Caco-2 (cell line): Measurements from ENCODE around the gene ANO4. TPM values are rescaled to one million over a fixed set of nuclear protein-coding genes. Genes with fewer than 3 reads are reported as not detected.

Experiments
- BruUV-seq: library from RNA; stranded (reverse); fragments of 400-500 nt; replicated peaks from 2 replicates; lab custom pipeline; 2021; lab: Mats Ljungman, UMichigan
- CTCF ChIA-PET: fragments of 300-600 bp; sonication (Branson Sonifier 250); formaldehyde crosslinking; loops from one replicate; lab custom pipeline; 2022; ENCODE audit warnings: antibody characterized with exemption; lab: Charles Lee
- POLR2A ChIA-PET: fragments of 300-600 bp; sonication (Branson Sonifier 250); formaldehyde crosslinking; loops from one replicate; lab custom pipeline; 2022; ENCODE audit warnings: antibody characterized with exemption; lab: Charles Lee
- DNase-seq, 2 experiments: peaks; one replicate each; pipeline versions ENCODE4 v3.0.0 to v3.0.0-alpha.2; 2020 to 2022
- H3K27me3 ChIP-seq: replicated peaks from 2 replicates; pipeline ENCODE4 v1.6.0; 2011; ENCODE audit warnings: low read length; ENCODE audit not compliant: control insufficient read depth, insufficient read depth
- H3K36me3 ChIP-seq: 2 replicates; pipeline ENCODE4 v1.5.1; 2011; ENCODE audit warnings: low read length; ENCODE audit not compliant: control insufficient read depth, insufficient read depth
- H3K4me1 ChIP-seq: fragments of 250-450 bp; sonication (Bioruptor Pico); 2 replicates; pipeline ENCODE4 v1.5.1; 2020; ENCODE audit warnings: mild to moderate bottlenecking
- H3K4me3 ChIP-seq: 2 replicates; pipeline ENCODE4 v1.5.1; 2011; ENCODE audit warnings: low read depth, mild to moderate bottlenecking, control low read depth, low read length
- H3K9me3 ChIP-seq: fragments of 250-450 bp; sonication (Bioruptor Pico); 2 replicates; pipeline ENCODE4 v1.5.1; 2020; ENCODE audit warnings: mild to moderate bottlenecking, moderate library complexity
- H3K27ac Mint-ChIP-seq: one replicate; pipeline ENCODE4 v1.8.0; 2022; ENCODE audit warnings: mixed read lengths; ENCODE audit not compliant: unreplicated experiment
- H3K27me3 Mint-ChIP-seq: one replicate; pipeline ENCODE4 v1.8.0; 2022; ENCODE audit warnings: mixed read lengths; ENCODE audit not compliant: insufficient read depth, unreplicated experiment
- H3K36me3 Mint-ChIP-seq: one replicate; pipeline ENCODE4 v1.8.0; 2022; ENCODE audit warnings: mild to moderate bottlenecking, mixed read lengths; ENCODE audit not compliant: insufficient read depth, unreplicated experiment
- H3K4me1 Mint-ChIP-seq: one replicate; pipeline ENCODE4 v1.8.0; 2022; ENCODE audit warnings: low read depth, mixed read lengths; ENCODE audit not compliant: unreplicated experiment
- H3K4me3 Mint-ChIP-seq: one replicate; pipeline ENCODE4 v1.8.0; 2022; ENCODE audit warnings: mild to moderate bottlenecking, moderate library complexity, mixed read lengths; ENCODE audit not compliant: unreplicated experiment
- H3K9me3 Mint-ChIP-seq: one replicate; pipeline ENCODE4 v1.8.0; 2022; ENCODE audit warnings: mixed read lengths; ENCODE audit not compliant: unreplicated experiment
- intact Hi-C: fragments of 100-400 bp; cut with micrococcal nuclease; formaldehyde crosslinking; loops from one replicate; pipeline ENCODE4 v1.10.0; 2022; ENCODE audit not compliant: unreplicated experiment
- total RNA-seq: library from RNA; stranded (reverse); gene quantifications from 2 replicates; pipeline ENCODE4 v1.2.3, GENCODE V29; 2022
- TF ChIP-seq, protein P1 (sequence below), 2 experiments: fragments of 200-600 bp in 1 of 2; IDR thresholded peaks; 1 replicate in 1 of 2; 2 replicates in 1 of 2; pipeline versions ENCODE4 v1.5.1 to v1.8.0; 2011 to 2022; ENCODE audit warnings: antibody characterized with exemption in 1 of 2, control low read depth in 1 of 2, inconsistent platforms in 1 of 2, low read depth in 1 of 2, low read length in 1 of 2, mild to moderate bottlenecking in 1 of 2, moderate library complexity in 1 of 2; ENCODE audit not compliant: insufficient read depth in 1 of 2, severe bottlenecking in 1 of 2, unreplicated experiment in 1 of 2

Gene ANO4
- total RNA-seq, 1 experiment from 2014 or later: 0.09 TPM

DNA sequence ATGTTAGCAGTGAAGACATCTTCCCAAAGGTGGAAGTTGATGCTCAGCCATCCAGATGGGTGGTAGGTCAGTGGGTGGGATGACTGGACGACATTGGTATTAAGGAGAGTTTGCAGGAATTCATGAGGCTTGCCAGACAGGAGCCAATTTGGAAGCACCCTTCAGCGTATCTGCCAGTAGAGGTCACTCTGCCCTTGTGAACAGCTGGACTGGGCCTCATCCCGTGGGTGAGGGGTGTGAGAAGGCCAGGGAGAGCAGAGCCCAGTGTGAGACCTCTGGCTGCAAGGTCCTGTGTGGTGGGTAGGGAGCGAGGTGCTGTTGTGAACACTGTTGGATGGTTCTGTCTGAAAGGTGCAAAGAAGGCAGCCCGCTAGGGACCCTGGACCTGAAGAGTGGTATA lies 377.7 kb downstream of the ANO4 start:
- H3K9me3 Mint-ChIP-seq: peaks cover 15% of the 10 kb centered on the region
- CTCF ChIA-PET: no interaction called here
- H3K27me3 Mint-ChIP-seq: peaks cover 24% of the 10 kb centered on the region
- intact Hi-C loops: no loop called here
- no peak overlapping the region for H3K27ac Mint-ChIP-seq
- peak; percentile 16 to 36 for DNase-seq
- no peak overlapping the region for H3K4me3 Mint-ChIP-seq
- no peaks in the 10 kb centered on the region for H3K36me3 Mint-ChIP-seq
- no peaks in the 10 kb centered on the region for H3K4me1 ChIP-seq
- no peaks in the 10 kb centered on the region for H3K27me3 ChIP-seq
- BruUV-seq: no TSS peak
- POLR2A ChIA-PET: no interaction called here
- H3K9me3 ChIP-seq: peaks cover 9% of the 10 kb centered on the region; the same call in 1 of the 2 replicates
- no peak overlapping the region for H3K4me3 ChIP-seq
- TF ChIP-seq, protein P1, sequence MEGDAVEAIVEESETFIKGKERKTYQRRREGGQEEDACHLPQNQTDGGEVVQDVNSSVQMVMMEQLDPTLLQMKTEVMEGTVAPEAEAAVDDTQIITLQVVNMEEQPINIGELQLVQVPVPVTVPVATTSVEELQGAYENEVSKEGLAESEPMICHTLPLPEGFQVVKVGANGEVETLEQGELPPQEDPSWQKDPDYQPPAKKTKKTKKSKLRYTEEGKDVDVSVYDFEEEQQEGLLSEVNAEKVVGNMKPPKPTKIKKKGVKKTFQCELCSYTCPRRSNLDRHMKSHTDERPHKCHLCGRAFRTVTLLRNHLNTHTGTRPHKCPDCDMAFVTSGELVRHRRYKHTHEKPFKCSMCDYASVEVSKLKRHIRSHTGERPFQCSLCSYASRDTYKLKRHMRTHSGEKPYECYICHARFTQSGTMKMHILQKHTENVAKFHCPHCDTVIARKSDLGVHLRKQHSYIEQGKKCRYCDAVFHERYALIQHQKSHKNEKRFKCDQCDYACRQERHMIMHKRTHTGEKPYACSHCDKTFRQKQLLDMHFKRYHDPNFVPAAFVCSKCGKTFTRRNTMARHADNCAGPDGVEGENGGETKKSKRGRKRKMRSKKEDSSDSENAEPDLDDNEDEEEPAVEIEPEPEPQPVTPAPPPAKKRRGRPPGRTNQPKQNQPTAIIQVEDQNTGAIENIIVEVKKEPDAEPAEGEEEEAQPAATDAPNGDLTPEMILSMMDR (IDR thresholded peaks at IDR 0.05; ENCODE audit: insufficient read depth in 1 of 2, low read depth in 1 of 2, low read length in 1 of 2, severe bottlenecking in 1 of 2, unreplicated experiment in 1 of 2): peak in 1 of 2 experiments; percentile 34
- no peaks in the 10 kb centered on the region for H3K36me3 ChIP-seq
- no peaks in the 10 kb centered on the region for H3K4me1 Mint-ChIP-seq

DNA sequence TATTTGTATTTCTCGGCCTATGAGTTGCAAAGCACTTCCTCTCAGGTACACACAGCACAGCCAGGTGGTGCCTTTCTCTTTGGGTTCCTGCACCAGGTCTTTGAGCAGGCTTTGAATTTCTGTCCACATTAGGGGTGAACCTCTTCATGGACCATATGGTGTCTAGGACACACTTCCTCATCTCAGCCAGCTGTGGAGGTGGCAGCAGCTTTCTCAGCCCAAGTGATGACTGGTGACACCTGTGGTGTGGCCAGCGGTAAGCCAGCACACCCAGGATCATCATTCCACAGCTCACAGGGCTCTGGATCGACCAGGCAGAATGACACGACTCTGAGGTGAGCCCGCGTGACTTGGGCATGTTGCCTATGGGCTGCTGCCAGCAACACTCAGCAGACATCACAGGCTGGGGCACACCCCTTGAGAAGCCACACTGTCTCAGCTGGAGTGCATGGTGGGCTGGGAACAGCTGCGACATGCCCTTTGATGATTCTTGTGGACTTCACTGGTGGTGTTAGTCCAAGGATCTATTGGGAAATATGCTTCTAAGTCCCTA lies 378.7 kb downstream of the ANO4 start:
- no peaks in the 10 kb centered on the region for H3K27me3 ChIP-seq
- H3K9me3 ChIP-seq: peaks cover 9% of the 10 kb centered on the region; the same call in 1 of the 2 replicates
- no peaks in the 10 kb centered on the region for H3K36me3 ChIP-seq
- Mint-ChIP-seq H3K27me3 (peaks cover 29% of the 10 kb centered on the region), H3K4me1 (no peaks in the 10 kb centered on the region), H3K9me3 (peaks cover 15% of the 10 kb centered on the region), H3K27ac (no peak overlapping the region), H3K36me3 (no peaks in the 10 kb centered on the region), H3K4me3 (no peak overlapping the region)
- TF ChIP-seq, protein P1 (IDR thresholded peaks at IDR 0.05; ENCODE audit: insufficient read depth in 1 of 2, low read depth in 1 of 2, low read length in 1 of 2, severe bottlenecking in 1 of 2, unreplicated experiment in 1 of 2): no peak
- H3K4me1 ChIP-seq: no peaks in the 10 kb centered on the region
- DNase-seq: no peak
- H3K4me3 ChIP-seq: no peak overlapping the region
- intact Hi-C loops: no loop called here
- no TSS peak for BruUV-seq
- POLR2A ChIA-PET: no interaction called here
- CTCF ChIA-PET: no interaction called here

DNA sequence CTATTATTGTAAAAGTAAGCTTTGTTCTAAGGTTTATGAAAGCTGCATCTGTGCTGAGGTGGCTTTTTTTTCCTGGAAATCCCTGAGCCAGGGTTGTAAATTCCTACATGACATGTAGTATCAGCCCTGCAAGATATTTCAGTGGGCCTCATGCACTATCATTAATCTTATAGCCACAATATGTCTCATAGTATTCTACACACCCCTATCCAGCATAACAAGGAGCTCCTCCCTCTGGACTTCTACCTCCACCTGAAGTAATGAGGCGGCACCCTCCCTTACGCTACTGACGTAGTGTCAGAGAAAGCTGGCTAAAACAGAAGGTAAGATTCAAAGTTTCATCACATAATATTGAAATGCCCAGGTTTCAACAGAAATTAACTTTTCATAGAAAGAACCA lies 380.0 kb downstream of the ANO4 start:
- Histone ChIP-seq H3K27me3 (no peaks in the 10 kb centered on the region), H3K36me3 (no peaks in the 10 kb centered on the region), H3K4me1 (no peaks in the 10 kb centered on the region), H3K9me3 (0 out of 2 replicates have a peak, but pooled peaks cover 5% of the 10 kb centered on the region), H3K4me3 (no peak overlapping the region)
- no TSS peak for BruUV-seq
- no peaks in the 10 kb centered on the region for H3K36me3 Mint-ChIP-seq
- peaks cover 26% of the 10 kb centered on the region for H3K27me3 Mint-ChIP-seq
- POLR2A ChIA-PET: no interaction called here
- CTCF ChIA-PET: interaction anchor here (1.1 kb wide), 1 partner anchor 105 kb away, joined by 3 read pairs; the partner anchor contains the start of gene UTP20
- peaks cover 15% of the 10 kb centered on the region for H3K9me3 Mint-ChIP-seq
- H3K4me3 Mint-ChIP-seq: no peak overlapping the region
- DNase-seq: no peak
- intact Hi-C loops: no loop called here
- H3K4me1 Mint-ChIP-seq: no peaks in the 10 kb centered on the region
- H3K27ac Mint-ChIP-seq: no peak overlapping the region
- TF ChIP-seq, protein P1 (IDR thresholded peaks at IDR 0.05; ENCODE audit: insufficient read depth in 1 of 2, low read depth in 1 of 2, low read length in 1 of 2, severe bottlenecking in 1 of 2, unreplicated experiment in 1 of 2): no peak

Other genes with a start within 250 kb of the ANO4 start
- 25.0 and 27.2 TPM in 2 replicates for gene GAS2L3, start 221.1 kb upstream of the ANO4 start, total RNA-seq